Measurements from ENCODE around the gene CCNA2.

The CCNA2 gene

GRCh38 chr4:121818215-121818614, 5.5 kb downstream of the CCNA2 start:
- TF ChIP-seq EZH2phosphoT487 (IDR thresholded peaks at IDR 0.05; ENCODE audit: low read depth), result no peak
- TF ChIP-seq CTCF (IDR thresholded peaks at IDR 0.05; ENCODE audit: low read depth, low read length), result no peak
- H3K4me3 ChIP-seq (ENCODE audit: low read length), result no peak overlapping the region
- no peak overlapping the region for H3K27ac ChIP-seq (ENCODE audit: low read length)
- H3K9ac ChIP-seq (ENCODE audit: low read length), result no peak overlapping the region
- H3K4me1 ChIP-seq (ENCODE audit: low read length), result peaks cover 11% of the 10 kb centered on the region
- H3K9me3 ChIP-seq (ENCODE audit: insufficient read depth, low read length), result no peaks in the 10 kb centered on the region
- H3K36me3 ChIP-seq (replicated peaks; ENCODE audit: low read depth, low read length), result peaks cover 83% of the 10 kb centered on the region
- no peaks in the 10 kb centered on the region for H4K20me1 ChIP-seq (ENCODE audit: insufficient read depth, low read length)
- H3K27me3 ChIP-seq (ENCODE audit: low read depth, low read length), result no peaks in the 10 kb centered on the region
- no peak overlapping the region for H3K4me2 ChIP-seq (ENCODE audit: low read length)
- peaks cover 71% of the 10 kb centered on the region for H3K79me2 ChIP-seq (ENCODE audit: low read length)
- no peak overlapping the region for H2AFZ ChIP-seq (ENCODE audit: low read depth, low read length)

- TF ChIP-seq CTCF (IDR thresholded peaks at IDR 0.05; ENCODE audit: low read depth, low read length), result no peak
- no peak for TF ChIP-seq EZH2phosphoT487 (IDR thresholded peaks at IDR 0.05; ENCODE audit: low read depth)
- H4K20me1 ChIP-seq (ENCODE audit: insufficient read depth, low read length), result no peaks in the 10 kb centered on the region
Observed at GRCh38 chr4:121817701-121818100, 6.0 kb downstream of the CCNA2 start.

GRCh38 chr4:121817006-121817405, 6.7 kb downstream of the CCNA2 start:
- peaks cover 59% of the 10 kb centered on the region for H3K79me2 ChIP-seq (ENCODE audit: low read length)
- TF ChIP-seq CTCF (IDR thresholded peaks at IDR 0.05; ENCODE audit: low read depth, low read length) (no peak), EZH2phosphoT487 (IDR thresholded peaks at IDR 0.05; ENCODE audit: low read depth) (no peak)
- peaks cover 5% of the 10 kb centered on the region for H3K4me1 ChIP-seq (ENCODE audit: low read length)
- no peaks in the 10 kb centered on the region for H3K27me3 ChIP-seq (ENCODE audit: low read depth, low read length)
- no peak overlapping the region for H3K4me3 ChIP-seq (ENCODE audit: low read length)
- H3K4me2 ChIP-seq (ENCODE audit: low read length), result no peak overlapping the region
- peaks cover 88% of the 10 kb centered on the region for H3K36me3 ChIP-seq (replicated peaks; ENCODE audit: low read depth, low read length)
- H3K27ac ChIP-seq (ENCODE audit: low read length), result no peak overlapping the region
- no peak overlapping the region for H3K9ac ChIP-seq (ENCODE audit: low read length)
- H2AFZ ChIP-seq (ENCODE audit: low read depth, low read length), result no peak overlapping the region
- no peaks in the 10 kb centered on the region for H3K9me3 ChIP-seq (ENCODE audit: insufficient read depth, low read length)
- H4K20me1 ChIP-seq (ENCODE audit: insufficient read depth, low read length), result no peaks in the 10 kb centered on the region

More at GRCh38 chr4:121817701-121818100, 6.0 kb downstream of the CCNA2 start:
- Histone ChIP-seq H3K4me2 (ENCODE audit: low read length) (no peak overlapping the region), H3K9me3 (ENCODE audit: insufficient read depth, low read length) (no peaks in the 10 kb centered on the region), H2AFZ (ENCODE audit: low read depth, low read length) (no peak overlapping the region), H3K9ac (ENCODE audit: low read length) (no peak overlapping the region), H3K79me2 (ENCODE audit: low read length) (peaks cover 66% of the 10 kb centered on the region), H3K27ac (ENCODE audit: low read length) (no peak overlapping the region), H3K27me3 (ENCODE audit: low read depth, low read length) (no peaks in the 10 kb centered on the region), H3K36me3 (replicated peaks; ENCODE audit: low read depth, low read length) (peaks cover 88% of the 10 kb centered on the region), H3K4me3 (ENCODE audit: low read length) (no peak overlapping the region), H3K4me1 (ENCODE audit: low read length) (peaks cover 11% of the 10 kb centered on the region)

- H3K9ac ChIP-seq (ENCODE audit: low read length), result no peak overlapping the region
- H3K4me1 ChIP-seq (ENCODE audit: low read length), result no peaks in the 10 kb centered on the region
- no peaks in the 10 kb centered on the region for H4K20me1 ChIP-seq (ENCODE audit: insufficient read depth, low read length)
- peaks cover 79% of the 10 kb centered on the region for H3K36me3 ChIP-seq (replicated peaks; ENCODE audit: low read depth, low read length)
- H3K27ac ChIP-seq (ENCODE audit: low read length), result no peak overlapping the region
- H3K27me3 ChIP-seq (ENCODE audit: low read depth, low read length), result no peaks in the 10 kb centered on the region
- H3K9me3 ChIP-seq (ENCODE audit: insufficient read depth, low read length), result no peaks in the 10 kb centered on the region
- no peak overlapping the region for H3K4me2 ChIP-seq (ENCODE audit: low read length)
- no peak overlapping the region for H3K4me3 ChIP-seq (ENCODE audit: low read length)
- no peak overlapping the region for H2AFZ ChIP-seq (ENCODE audit: low read depth, low read length)
- H3K79me2 ChIP-seq (ENCODE audit: low read length), result peaks cover 42% of the 10 kb centered on the region
- TF ChIP-seq CTCF (IDR thresholded peaks at IDR 0.05; ENCODE audit: low read depth, low read length) (no peak), EZH2phosphoT487 (IDR thresholded peaks at IDR 0.05; ENCODE audit: low read depth) (no peak)
Observed at GRCh38 chr4:121814756-121815155, 8.9 kb downstream of the CCNA2 start.

All from OCI-LY3 (cell line).